Stimulated activated CD4-positive, alpha-beta T cell treated with anti-CD3 and anti-CD28 coated beads, Interleukin-12 subunit alpha, Interleukin-12 subunit beta, amount 100 ng/mL, for 24 hours (primary cell): Measurements from ENCODE around the gene CCNH.

ENCODE experiments used
- DNase-seq, 2 experiments: peaks; one replicate each; pipeline ENCODE4 v3.0.0-alpha.2; 2020; ENCODE audit warnings: low read depth in 2 of 2

Gene CCNH

GRCh38 chr5:87412630-87413342 lies at the start of gene CCNH:
CCNH (minus strand) TSS chr5:87412930; CDS start chr5:87412794, 136 bp downstream.
- DNase-seq: peak; percentile 93

- no peak for DNase-seq
These were observed 45.0 kb upstream of the CCNH start for GRCh38 chr5:87457706-87458105.

GRCh38 chr5:87453801-87454200 lies 41.1 kb upstream of the CCNH start:
- no peak for DNase-seq

- no peak for DNase-seq
These were observed 40.1 kb upstream of the CCNH start for GRCh38 chr5:87452837-87453236.

GRCh38 chr5:87442419-87442818 lies 29.7 kb upstream of the CCNH start:
- no peak for DNase-seq

GRCh38 chr5:87438231-87438630 lies 25.5 kb upstream of the CCNH start:
- no peak for DNase-seq

- no peak for DNase-seq
These were observed 25.0 kb upstream of the CCNH start for GRCh38 chr5:87437724-87438123.

GRCh38 chr5:87435144-87435694 lies 22.5 kb upstream of the CCNH start:
- DNase-seq: no peak

- no peak for DNase-seq
These were observed 21.7 kb upstream of the CCNH start for GRCh38 chr5:87434461-87434860.

- no peak for DNase-seq
These were observed 21.2 kb upstream of the CCNH start for GRCh38 chr5:87433945-87434344.

- DNase-seq: no peak
These were observed 19.7 kb upstream of the CCNH start for GRCh38 chr5:87432460-87432859.

- DNase-seq: no peak
These were observed 18.2 kb upstream of the CCNH start for GRCh38 chr5:87430863-87431457.

- DNase-seq: no peak
These were observed 11.0 kb upstream of the CCNH start for GRCh38 chr5:87423755-87424154.

- no peak for DNase-seq
These were observed 8.6 kb upstream of the CCNH start for GRCh38 chr5:87421307-87421706.

- no peak for DNase-seq
These were observed 5.8 kb upstream of the CCNH start for GRCh38 chr5:87418506-87418905.

- no peak for DNase-seq
These were observed 564 bp upstream of the CCNH start for GRCh38 chr5:87413343-87413645.

GRCh38 chr5:87411973-87412629 lies 629 bp downstream of the CCNH start:
- DNase-seq: peak in 1 of 2 experiments; percentile 3

GRCh38 chr5:87411586-87411972 lies 1.2 kb downstream of the CCNH start:
- DNase-seq: no peak

- no peak for DNase-seq
These were observed 1.8 kb downstream of the CCNH start for GRCh38 chr5:87410931-87411330.

GRCh38 chr5:87408204-87408603 lies 4.5 kb downstream of the CCNH start:
- DNase-seq: no peak

GRCh38 chr5:87405472-87406155 lies 7.1 kb downstream of the CCNH start:
- DNase-seq: no peak

- DNase-seq: no peak
These were observed 8.4 kb downstream of the CCNH start for GRCh38 chr5:87404359-87404758.
